GM21381 (cell line): Measurements from ENCODE around the gene TOM1.

Experiments
- ATAC-seq: cut with Tn5 transposase; IDR thresholded peaks from one replicate; pipeline ENCODE4 v1.9.1; 2021; ENCODE audit warnings: mild to moderate bottlenecking, moderate library complexity; ENCODE audit not compliant: unreplicated experiment

The TOM1 gene

DNA sequence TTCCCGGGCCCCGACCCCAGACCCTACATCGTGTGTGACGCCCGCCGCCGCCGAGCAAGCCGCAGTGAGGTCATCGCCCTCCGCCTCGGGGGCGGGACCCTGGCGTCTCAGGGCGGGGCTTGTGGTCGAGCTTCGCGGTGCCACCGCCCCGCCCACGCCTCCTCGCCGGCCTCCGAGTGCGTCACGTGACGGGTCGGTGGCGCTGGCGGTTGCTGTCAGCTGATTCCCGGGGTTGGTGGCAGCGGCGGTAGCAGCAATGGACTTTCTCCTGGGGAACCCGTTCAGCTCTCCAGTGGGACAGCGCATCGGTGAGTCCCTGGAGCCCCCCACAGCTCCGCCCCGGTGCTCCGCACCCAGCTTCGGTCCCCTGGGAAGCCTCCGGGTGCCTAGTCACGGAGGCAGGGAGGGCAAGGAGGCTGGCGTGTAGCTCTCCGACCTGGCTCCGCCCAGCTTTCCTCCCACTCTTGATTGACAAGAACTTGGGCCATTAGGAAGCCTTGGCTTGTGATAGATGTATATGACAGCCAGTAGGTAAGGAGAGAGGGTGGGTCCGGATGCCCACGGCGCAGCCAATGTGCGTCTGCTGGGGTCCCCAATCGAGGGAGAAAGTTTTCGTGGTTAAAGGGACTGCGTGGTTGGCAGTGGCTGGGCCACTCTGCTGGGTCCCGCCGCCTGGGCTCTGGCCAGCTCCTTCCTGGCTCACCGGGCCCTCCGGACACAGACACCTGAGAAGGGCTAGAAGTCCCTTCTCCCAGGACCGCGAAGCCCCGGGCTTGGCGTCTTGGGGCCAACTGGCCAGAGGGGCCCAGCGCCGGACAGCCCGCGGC is at the start of gene TOM1:
Gene TOM1 (plus strand): TSS at position 222 of the 827 bp plus-strand sequence. CDS start 35 bp downstream, at position 257.
- peak; percentile 95 for ATAC-seq

DNA sequence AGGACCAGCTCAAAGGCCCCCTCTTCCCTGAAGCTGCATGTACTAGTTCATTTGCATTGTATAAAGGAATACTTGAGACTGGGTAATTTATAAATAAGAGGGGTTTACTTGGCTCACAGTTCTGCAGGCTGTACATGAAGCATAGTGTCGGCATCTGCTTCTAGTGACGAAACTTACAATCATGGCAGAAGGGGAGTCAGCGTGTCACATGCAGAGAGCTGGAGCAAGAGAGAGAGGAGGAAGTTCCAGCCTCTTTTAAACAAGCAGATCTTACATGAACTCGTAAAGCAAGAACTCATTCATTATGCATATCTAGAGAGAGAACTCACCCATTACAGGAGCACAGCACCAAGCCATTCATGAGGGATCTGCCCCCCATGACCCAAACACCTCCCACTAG is 49.5 kb upstream of the TOM1 start:
- ATAC-seq, result no peak

DNA sequence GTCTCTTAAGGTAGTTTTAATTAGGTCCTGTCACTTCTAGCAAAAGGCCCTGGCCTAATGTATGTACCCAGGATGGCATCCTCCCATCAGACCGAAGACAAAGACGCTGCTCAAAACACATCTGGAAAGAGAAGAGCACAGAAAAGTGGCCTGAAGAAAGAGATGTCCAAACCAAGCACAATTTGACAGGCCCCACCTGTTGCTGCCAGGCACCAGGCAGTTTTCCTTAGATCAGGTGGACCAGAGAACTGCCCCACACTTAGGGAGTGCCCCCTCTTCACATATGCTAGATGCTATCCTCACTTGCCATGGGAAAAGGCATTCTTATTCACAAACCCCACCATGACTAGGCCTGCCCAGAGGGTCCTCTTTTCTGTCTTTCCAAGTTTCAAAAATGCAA is 45.7 kb upstream of the TOM1 start:
- no peak for ATAC-seq

DNA sequence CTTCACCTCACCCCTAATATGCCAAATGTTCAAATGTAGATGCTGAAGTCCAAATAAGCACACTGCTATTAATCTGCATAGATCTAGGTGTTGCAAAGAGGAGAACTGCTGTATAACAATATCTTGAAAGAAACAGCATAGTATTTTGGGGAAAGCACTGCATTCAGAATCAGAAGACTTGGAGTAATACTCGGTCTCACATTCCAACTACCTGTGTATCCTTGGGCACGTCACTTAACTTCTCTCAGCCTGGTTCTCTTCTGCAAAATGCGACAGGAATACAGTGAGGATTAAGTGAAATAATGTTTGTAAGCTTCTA is 42.7 kb upstream of the TOM1 start:
- peak; percentile 14 for ATAC-seq

DNA sequence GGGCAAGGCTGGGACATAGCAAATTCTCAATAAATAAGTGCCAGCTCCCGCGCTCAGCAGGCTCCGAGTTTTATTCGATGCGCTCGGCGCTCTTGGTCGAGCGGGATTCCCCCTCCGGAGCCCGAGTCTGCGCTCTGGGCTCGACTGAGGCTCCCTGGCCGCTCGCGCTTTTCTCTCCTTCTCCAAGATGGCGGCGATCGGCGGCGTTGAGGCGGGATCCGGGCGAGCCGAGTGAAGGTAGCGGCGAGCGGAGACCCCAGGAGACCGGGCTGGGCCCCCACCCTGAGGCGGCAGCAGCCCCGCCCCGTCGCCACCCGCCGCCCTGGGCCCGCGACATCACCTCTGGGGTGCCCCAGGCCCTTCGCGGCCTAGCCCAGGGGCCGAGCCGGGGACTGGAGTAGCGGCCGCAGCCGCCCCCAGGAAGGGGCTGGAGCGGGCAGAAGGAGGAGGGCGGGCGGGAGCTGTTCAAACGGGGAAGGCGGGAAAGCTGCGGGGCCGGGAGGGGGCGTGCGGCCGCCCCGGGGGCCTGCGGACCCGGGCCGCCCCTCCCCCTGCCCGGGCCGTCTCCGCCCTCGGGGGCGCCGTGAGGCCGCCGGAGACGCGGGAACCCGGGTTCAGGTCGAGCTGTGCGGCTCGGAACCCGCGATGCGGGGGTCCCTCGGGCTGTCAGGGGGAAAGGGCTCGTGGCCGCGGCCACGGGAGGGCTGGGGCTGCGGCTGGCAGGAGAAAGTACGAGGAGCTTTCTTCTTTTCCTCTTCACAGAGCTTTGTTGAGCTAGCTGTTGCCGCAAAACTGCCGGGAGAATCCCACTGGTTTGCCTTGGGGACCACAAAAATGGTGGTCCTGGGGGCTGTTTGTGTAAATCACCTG is 42.1 kb upstream of the TOM1 start, which contains the start of gene HMGXB4:
Gene HMGXB4 (plus strand): TSS at position 173 of the 870 bp plus-strand sequence. CDS start 4,898 bp downstream, outside the sequence.
- peak; percentile 91 for ATAC-seq

DNA sequence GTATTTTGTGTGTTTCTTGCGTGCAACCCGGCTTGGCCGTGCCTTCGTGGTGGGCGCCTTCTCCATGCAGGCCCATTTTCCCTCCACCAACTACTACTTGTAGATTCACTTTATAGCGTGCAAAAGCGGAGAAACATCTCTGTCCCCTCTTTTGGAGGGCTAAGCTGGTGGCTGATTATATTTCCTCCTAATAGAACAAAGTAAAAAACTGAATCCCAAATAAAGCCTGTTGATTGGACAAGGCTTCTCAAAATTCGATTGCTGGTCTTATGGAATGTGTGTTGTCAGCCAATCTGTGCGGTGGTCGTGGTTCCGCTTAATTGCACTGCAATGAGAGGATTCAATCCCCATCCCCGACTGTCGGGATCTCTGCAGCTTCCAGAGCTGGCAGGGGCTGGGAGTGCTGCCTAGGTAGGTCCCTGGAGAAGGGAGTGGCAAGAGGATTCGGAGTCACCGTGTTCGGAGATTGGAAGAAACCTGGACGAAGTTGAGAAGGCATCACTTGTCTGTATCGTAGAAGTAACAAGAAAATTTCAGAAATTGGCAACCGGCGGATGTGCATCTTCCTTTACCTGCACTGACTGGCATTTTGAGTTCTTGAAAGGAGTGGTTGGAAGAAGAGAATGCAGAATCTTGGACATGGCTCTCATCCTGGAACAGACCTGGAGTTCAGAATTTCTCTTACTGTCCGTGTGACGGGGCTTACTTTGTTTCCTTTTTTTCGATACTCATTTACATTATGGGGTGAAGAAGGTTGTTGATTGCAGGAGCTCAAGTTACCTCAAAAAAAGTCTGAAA is 41.3 kb upstream of the TOM1 start:
- no peak for ATAC-seq

DNA sequence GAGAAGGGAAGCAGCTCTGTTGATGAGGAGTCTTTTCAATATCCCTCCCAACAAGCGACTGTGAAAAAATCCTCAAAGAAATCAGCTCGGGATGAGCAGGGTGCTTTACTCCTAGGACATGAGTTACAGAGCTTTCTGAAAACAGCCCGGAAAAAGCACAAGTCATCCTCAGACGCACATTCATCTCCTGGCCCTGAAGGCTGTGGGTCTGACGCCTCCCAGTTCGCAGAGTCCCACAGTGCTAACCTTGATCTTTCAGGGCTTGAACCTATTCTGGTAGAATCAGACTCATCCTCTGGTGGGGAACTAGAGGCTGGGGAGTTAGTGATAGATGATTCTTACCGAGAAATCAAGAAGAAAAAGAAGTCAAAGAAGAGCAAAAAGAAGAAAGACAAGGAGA is 34.7 kb upstream of the TOM1 start:
- no peak for ATAC-seq

DNA sequence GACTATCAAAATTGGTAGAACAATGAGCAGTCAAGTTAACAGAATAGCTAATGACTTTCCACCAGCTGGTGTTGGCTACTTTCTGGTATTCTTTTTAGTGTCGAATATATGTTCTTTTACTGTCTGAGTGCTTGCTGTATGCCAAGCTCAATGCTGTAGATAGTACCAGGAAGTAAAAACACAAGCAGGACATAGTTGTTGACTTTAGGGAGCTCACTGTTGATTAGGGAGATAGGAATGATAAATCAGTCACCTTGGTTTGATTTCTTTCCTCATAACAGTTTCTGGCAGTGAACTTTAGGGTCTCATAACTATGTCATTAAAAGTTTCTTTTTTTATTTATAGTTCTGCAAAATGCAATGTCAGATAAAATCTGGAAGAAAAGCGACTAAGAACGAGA is 33.4 kb upstream of the TOM1 start:
- ATAC-seq, result no peak

DNA sequence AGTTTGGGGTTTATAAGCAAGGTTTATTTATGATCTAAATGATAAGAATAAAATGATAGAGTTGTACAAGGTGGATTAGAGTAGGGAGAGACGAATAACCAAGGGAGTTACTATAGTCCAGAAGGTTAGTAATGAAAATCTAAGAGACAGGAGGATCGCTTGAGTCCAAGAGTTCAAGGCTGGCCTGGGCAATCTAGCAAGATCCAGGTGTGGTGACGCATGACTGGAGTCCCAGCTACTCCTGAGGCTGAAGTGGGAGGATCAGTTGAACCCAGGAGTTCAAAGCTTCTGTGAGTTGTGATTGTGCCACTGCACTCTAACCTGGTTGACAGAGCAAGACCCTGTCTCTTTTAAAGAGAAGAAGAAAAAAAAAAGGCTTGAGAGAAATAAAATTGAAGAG is 30.1 kb upstream of the TOM1 start:
- ATAC-seq, result no peak

DNA sequence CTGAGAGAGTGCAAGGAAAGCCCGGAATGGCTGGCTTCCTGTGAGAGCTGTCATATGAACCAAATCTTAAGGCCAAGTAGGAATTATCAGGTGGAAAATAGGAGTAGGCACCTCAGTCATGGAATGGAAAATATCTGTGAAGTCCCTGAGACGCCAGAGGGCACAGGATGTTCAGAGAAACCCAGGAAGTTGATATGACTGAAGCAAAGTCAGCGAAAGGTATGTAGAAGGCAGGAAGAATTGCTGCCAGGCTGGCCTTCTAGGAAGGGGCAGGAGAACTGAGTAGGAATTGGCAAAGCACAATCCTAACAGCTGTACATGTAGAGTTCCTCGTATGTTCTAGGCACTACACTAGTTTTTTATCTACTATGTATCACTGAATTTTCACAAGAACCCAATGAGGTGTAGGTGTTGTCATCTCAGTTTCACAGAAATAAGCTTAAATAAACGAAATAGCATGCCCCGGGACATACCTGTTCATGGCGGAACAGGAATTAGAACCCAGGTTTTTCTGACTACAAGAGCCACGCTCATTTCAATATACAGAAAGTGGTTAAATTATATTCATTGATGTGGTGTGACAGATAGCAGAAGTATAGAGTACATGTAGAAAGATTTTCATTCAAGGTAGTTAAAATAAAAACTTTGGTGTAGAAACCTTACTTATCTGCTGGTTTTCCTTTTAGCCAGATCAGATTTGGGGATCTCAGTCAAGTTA is 25.4 kb upstream of the TOM1 start:
- ATAC-seq, result no peak

DNA sequence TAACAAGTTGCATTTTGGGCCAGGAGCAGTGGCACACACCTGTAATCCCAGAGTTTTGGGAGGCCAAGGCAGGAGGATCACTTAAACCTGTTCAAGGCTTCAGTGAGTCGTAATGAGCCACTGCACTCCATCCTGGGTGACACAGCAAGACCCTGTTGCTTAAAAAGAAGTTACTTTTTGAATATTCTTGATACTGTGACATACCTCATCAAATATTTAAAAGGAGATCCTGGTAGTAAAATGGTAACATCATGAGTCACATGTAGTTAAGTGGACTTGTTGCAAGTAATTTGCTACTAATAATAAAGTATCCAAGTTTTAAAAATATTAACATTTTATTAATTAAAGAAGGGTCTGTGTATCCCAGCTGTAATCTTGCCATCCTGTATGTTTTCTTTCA is 24.1 kb upstream of the TOM1 start:
- no peak for ATAC-seq

DNA sequence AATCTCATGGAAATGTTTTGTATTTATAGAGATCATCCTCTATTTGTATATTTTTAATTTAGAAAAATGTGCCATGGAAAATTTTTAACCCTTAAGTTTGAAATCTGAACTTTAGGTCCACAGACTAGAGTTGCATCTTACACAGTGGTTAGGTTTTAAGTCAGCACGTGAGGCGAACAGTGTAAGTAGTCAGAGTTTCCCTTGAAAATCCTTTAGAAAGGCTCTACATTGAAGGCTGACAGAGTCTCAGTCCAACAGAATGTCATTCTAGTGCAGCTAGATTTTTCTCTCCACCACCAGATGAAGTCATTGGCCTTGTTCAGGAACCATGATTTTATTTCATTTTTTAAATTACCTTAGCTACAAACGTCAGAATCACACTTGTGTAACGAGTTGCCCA is 23.7 kb upstream of the TOM1 start:
- no peak for ATAC-seq

DNA sequence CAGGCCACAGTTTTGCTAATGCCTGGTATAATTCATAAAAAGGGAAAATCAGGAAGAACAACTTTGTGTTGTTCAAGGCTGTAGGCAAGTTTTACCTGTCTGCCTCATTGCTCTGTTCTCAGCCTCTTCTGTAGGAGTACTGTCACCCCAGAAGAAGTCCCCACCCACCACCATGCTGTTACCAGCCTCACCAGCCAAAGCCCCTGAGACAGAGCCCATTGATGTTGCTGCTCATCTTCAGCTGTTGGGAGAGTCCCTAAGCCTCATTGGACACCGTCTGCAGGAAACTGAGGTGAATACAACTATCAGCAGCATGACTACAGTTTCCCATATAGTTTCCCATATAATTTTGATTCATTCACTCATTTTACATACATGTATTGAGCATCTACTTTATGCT is 11.6 kb upstream of the TOM1 start:
- ATAC-seq, result no peak

DNA sequence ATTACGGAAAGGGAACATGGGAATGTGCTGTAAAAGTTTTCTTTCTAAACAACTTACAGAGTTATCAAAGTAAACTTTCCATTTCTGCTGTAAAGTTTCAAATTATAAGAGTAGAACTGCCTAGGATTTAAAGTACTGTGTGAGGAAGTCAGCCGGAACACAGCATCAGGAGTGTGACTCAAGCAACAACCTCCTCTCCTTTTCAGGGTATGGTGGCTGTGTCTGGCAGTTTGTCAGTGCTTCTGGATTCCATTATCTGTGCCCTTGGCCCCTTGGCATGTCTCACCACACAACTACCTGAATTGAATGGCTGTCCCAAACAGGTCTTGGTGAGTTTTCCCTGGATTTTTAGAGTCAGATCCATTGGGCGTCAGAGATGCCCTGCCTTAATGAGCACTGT is 6.9 kb upstream of the TOM1 start:
- ATAC-seq, result no peak

DNA sequence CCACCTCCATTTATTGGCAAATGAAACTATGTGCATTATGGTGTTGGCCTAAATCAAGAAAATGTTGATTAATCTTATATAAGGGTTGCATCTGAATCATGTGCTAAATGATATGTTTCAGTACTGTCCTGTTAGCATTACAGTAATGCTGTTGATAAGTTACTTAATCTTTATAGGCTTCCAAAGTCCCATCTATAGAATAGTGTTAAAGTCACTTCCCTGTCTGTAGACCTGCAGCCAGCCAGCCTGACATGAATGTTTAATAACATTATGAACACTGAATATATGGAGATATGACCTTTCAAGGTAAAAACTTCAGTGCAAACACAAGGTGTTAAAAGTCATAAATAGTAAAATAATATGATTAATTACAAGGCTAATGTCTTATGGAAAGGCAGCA is 3.6 kb upstream of the TOM1 start:
- no peak for ATAC-seq

DNA sequence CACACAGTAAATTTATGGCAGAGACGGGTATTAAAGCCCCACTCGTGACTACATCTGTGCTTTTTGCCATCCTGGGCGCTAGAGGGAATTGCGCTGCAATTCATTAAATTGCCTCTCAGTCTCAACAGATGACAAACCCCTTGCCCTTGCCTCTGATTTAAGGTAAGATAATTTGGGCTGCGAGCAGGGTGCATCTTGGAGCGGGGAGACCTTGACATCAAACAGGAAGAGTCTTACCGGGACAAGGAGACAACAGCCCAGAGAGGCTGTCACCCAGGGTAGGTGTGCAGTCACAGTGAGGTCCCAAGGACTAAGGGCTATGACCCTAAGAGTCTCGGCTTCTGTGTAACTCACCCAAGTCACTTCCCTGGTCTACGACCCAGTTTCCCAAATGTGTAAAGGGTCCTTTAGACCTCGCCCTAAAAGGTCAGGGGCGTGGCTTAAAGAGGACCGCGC is 449 bp upstream of the TOM1 start:
- peak; percentile 8 for ATAC-seq

DNA sequence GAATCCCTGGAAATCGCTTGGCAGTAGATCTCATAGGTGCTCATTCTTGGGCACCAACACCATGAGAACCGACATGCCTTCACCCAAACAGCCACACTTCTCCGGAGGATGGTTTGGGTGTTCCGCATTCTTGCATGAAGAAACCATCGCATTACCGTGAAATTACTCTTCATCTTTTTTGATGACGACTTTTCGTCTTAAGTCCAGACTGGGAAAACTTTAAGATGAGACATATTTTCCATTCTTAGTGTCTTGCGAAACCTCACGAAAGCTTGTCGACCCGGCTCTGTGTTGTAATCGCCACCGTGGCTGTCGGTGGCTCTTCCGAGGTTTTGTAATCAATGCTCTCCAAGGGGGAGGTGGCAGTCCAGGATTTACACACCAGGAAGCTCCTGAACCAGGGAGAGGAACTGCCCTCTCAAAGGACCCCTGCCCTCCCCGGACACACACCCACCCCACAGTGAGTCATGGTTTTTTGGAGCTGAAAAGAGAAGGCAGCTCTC is 1.7 kb downstream of the TOM1 start:
- ATAC-seq, result no peak

DNA sequence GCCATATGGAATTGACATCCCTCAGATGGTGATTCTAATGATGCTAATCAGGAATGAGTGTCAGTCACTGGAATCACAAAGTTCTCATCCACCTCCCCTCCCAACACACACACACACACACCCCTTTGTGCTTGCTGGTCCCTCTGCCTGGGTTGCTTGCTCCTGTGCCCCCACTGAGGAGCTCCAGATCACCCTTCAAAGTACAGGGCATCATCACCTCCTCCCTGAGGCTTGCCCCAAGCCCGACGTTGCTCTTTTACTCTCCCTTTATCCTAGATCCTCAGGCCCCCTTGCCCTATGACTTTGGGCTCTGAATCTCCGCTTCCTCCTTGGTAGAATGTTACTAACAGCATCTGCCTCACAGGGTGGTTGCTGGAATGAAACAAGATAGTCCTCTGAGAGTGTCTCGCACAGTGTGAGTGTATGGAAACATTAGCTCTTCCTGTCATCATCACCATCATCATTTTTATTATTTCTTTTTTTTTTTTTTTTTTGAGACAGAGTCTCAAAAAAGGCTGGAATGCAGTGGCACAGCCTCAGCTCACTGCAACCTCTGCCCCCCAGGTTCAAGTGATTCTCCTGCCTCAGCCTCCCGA is 3.4 kb downstream of the TOM1 start:
- no peak for ATAC-seq

DNA sequence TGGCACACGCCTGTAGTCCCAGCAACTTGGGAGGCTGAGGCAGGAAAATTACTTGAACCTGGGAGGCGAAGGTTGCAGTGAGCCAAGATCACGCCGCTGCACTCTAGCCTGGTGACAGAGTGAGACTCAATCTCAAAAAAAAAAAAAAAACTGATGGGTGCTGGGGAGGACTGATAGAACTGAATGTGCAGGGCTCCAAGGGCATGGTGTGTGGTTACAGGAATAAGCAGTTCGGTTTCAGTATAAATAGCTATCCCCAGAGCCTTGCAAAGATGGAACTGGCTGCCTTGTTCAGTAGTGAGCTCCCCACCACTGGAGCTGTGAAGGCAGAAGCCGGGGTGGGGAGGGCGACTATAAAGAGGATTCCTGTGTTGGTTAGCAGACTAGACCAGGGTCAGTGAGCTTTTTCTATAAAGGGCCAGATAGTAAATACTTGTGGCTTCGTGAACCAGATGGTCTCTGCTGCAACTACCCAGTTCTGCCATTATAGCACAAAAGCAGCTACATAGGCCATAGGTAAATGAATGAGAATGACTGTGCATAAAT is 5.9 kb downstream of the TOM1 start:
- no peak for ATAC-seq
